ENCODE data around the gene CMTM2. TPM values are rescaled to one million over a fixed set of nuclear protein-coding genes. Genes with fewer than 3 reads are reported as not detected.

The CMTM2 gene
- total and polyA plus RNA-seq, 2 donors (not counting 1 experiment from before 2014, with no cell fraction given), result not detected

GRCh38 chr16:66534376-66534799 lies 44.9 kb upstream of the CMTM2 start:
- intact Hi-C loops (cut with micrococcal nuclease), result no loop called here
- CTCF ChIA-PET, result no interaction called here
- Histone ChIP-seq H3K36me3 (replicated peaks in 1 of 2; ENCODE audit: control extremely low read depth in 1 of 2, control insufficient read depth in 1 of 2, extremely low read depth in 1 of 2, insufficient read depth in 2 of 2, low read length in 1 of 2) (no peaks in the 10 kb centered on the region), H3K79me2 (ENCODE audit: control insufficient read depth, insufficient read depth, low read length) (no peaks in the 10 kb centered on the region), H3K9ac (ENCODE audit: low read length) (no peak overlapping the region), H3K4me2 (replicated peaks; ENCODE audit: low read depth, low read length, poor library complexity, severe bottlenecking) (no peak overlapping the region), H3K27ac (ENCODE audit: low read length in 2 of 2) (no peak overlapping the region), H2AFZ (ENCODE audit: insufficient read depth, low read depth, low read length, poor library complexity, severe bottlenecking) (no peak overlapping the region), H3K9me3 (ENCODE audit: control extremely low read depth in 1 of 3, control insufficient read depth in 2 of 3, insufficient read depth in 1 of 3, low read length in 2 of 3) (no peaks in the 10 kb centered on the region), H4K20me1 (ENCODE audit: control insufficient read depth, insufficient read depth, low read length, poor library complexity, severe bottlenecking) (no peaks in the 10 kb centered on the region), H3K4me1 (ENCODE audit: control insufficient read depth in 2 of 2, insufficient read depth in 2 of 2, low read length in 2 of 2) (peaks cover 10 to 13% of the 10 kb centered on the region in 2 donors), H3K27me3 (replicated peaks in 1 of 4; ENCODE audit: control extremely low read depth in 1 of 4, control insufficient read depth in 3 of 4, insufficient read depth in 4 of 4, low read length in 3 of 4) (no peaks in the 10 kb centered on the region), H3K4me3 (ENCODE audit: control extremely low read depth in 1 of 5, extremely low read depth in 1 of 5, insufficient read depth in 1 of 5, low read depth in 2 of 5, low read length in 4 of 5) (no peak overlapping the region)
- TF ChIP-seq CTCF (IDR thresholded peaks at IDR 0.05) (no peak), EZH2 (IDR thresholded peaks at IDR 0.05; ENCODE audit: borderline replicate concordance, insufficient read depth, low read depth, low read length, poor library complexity, severe bottlenecking) (no peak)
- POLR2A ChIA-PET, result interaction anchor here (1.0 kb wide), 1 partner anchor 9 kb away, joined by 3 read pairs; no protein-coding TSS in a partner anchor
- DNase-seq (no peak), ATAC-seq (ENCODE audit: low read depth) (no peak)
- WGBS (ENCODE audit: insufficient coverage), result 100% methylated on average over 1 of the region's 1 CpG
- H3K27me3 Mint-ChIP-seq, result no peaks in the 10 kb centered on the region
- no peak overlapping the region for H3K4me3 Mint-ChIP-seq
- peaks cover 25% of the 10 kb centered on the region for H3K4me1 Mint-ChIP-seq
- no peaks in the 10 kb centered on the region for H3K9me3 Mint-ChIP-seq (ENCODE audit: insufficient read depth)
- no peak overlapping the region for H3K27ac Mint-ChIP-seq

GRCh38 chr16:66536525-66536924 lies 42.7 kb upstream of the CMTM2 start:
- H3K27ac ChIP-seq (ENCODE audit: low read length in 2 of 2), result no peak overlapping the region
- H3K36me3 ChIP-seq (replicated peaks in 1 of 2; ENCODE audit: control extremely low read depth in 1 of 2, control insufficient read depth in 1 of 2, extremely low read depth in 1 of 2, insufficient read depth in 2 of 2, low read length in 1 of 2), result no peaks in the 10 kb centered on the region
- no peak for TF ChIP-seq CTCF (IDR thresholded peaks at IDR 0.05)
- TF ChIP-seq EZH2 (IDR thresholded peaks at IDR 0.05; ENCODE audit: borderline replicate concordance, insufficient read depth, low read depth, low read length, poor library complexity, severe bottlenecking), result no peak
- H3K9me3 ChIP-seq (ENCODE audit: control extremely low read depth in 1 of 3, control insufficient read depth in 2 of 3, insufficient read depth in 1 of 3, low read length in 2 of 3), result no peaks in the 10 kb centered on the region
- H3K4me3 Mint-ChIP-seq, result no peak overlapping the region
- H3K4me1 ChIP-seq (ENCODE audit: control insufficient read depth in 2 of 2, insufficient read depth in 2 of 2, low read length in 2 of 2), result peaks cover 23 to 25% of the 10 kb centered on the region in 2 donors
- H3K27ac Mint-ChIP-seq, result no peak overlapping the region
- no peak for DNase-seq
- H3K4me3 ChIP-seq (ENCODE audit: control extremely low read depth in 1 of 5, extremely low read depth in 1 of 5, insufficient read depth in 1 of 5, low read depth in 2 of 5, low read length in 4 of 5), result no peak overlapping the region
- no peaks in the 10 kb centered on the region for H4K20me1 ChIP-seq (ENCODE audit: control insufficient read depth, insufficient read depth, low read length, poor library complexity, severe bottlenecking)
- ChIA-PET CTCF (interaction anchor here (0.6 to 1.6 kb wide), 3 partner anchors 11 to 782 kb away, joined by 3 to 4 read pairs (median 4); partner anchors contain the start of gene CKLF), POLR2A (interaction anchor here (0.9 to 1.2 kb wide), 3 partner anchors 14 to 16 kb away, joined by 3 to 7 read pairs (median 3); partner anchors contain the start of gene CKLF)
- no peak overlapping the region for H2AFZ ChIP-seq (ENCODE audit: insufficient read depth, low read depth, low read length, poor library complexity, severe bottlenecking)
- 92% methylated on average over 4 of the region's 4 CpGs for WGBS (ENCODE audit: insufficient coverage)
- H3K27me3 Mint-ChIP-seq, result no peaks in the 10 kb centered on the region
- intact Hi-C loops (cut with micrococcal nuclease), result no loop called here
- H3K9me3 Mint-ChIP-seq (ENCODE audit: insufficient read depth), result no peaks in the 10 kb centered on the region
- ATAC-seq (ENCODE audit: low read depth), result no peak
- H3K4me2 ChIP-seq (replicated peaks; ENCODE audit: low read depth, low read length, poor library complexity, severe bottlenecking), result no peak overlapping the region
- H3K79me2 ChIP-seq (ENCODE audit: control insufficient read depth, insufficient read depth, low read length), result no peaks in the 10 kb centered on the region
- peaks cover 36% of the 10 kb centered on the region for H3K4me1 Mint-ChIP-seq
- no peak overlapping the region for H3K9ac ChIP-seq (ENCODE audit: low read length)
- H3K27me3 ChIP-seq (replicated peaks in 1 of 4; ENCODE audit: control extremely low read depth in 1 of 4, control insufficient read depth in 3 of 4, insufficient read depth in 4 of 4, low read length in 3 of 4), result no peaks in the 10 kb centered on the region

Data from B cell (primary cell).